Suprapubic skin (tissue), 4 donors: ENCODE results near the gene ARFRP1. TPM values are rescaled to one million over a fixed set of nuclear protein-coding genes. Genes with fewer than 3 reads are reported as not detected.
"Not testable (repeated sequence)": the region's sequence is repeated elsewhere in the genome, so short reads cannot be mapped to it uniquely, and the experiment has no call there.

ENCODE experiments used
- DNase-seq, 2 donors: peaks; one replicate each; pipeline ENCODE4 v3.0.0-alpha.2; 2019; ENCODE audit warnings: low spot score in 2 of 2
- H3K27ac ChIP-seq: fragments of 200-600 bp; sonication (generic); one replicate; pipeline ENCODE4 v1.5.1; 2019
- H3K27me3 ChIP-seq: fragments of 200-600 bp; sonication (generic); one replicate; pipeline ENCODE4 v1.5.1; 2019
- H3K36me3 ChIP-seq: fragments of 200-600 bp; sonication (generic); one replicate; pipeline ENCODE4 v1.5.1; 2019
- H3K4me1 ChIP-seq: fragments of 200-600 bp; sonication (generic); one replicate; pipeline ENCODE4 v1.5.1; 2019
- H3K4me3 ChIP-seq: fragments of 200-600 bp; sonication (generic); one replicate; pipeline ENCODE4 v1.5.1; 2019; ENCODE audit warnings: mild to moderate bottlenecking
- H3K9me3 ChIP-seq: fragments of 200-600 bp; sonication (generic); one replicate; pipeline ENCODE4 v1.5.1; 2019
- CTCF ChIP-seq, 2 donors: fragments of 200-600 bp in 1 of 2; fragments of 450-650 bp in 1 of 2; sonication (generic) in 1 of 2; IDR thresholded peaks; one replicate each; pipeline ENCODE4 v1.5.1; 2016 to 2019; ENCODE audit warnings: antibody characterized with exemption in 2 of 2, mild to moderate bottlenecking in 1 of 2, moderate library complexity in 1 of 2
- EP300 ChIP-seq: sonication (generic); formaldehyde crosslinking; IDR thresholded peaks from one replicate; pipeline ENCODE4 v1.6.1; 2017; ENCODE audit warnings: antibody characterized with exemption
- POLR2A ChIP-seq, 2 donors: fragments of 450-650 bp; IDR thresholded peaks; one replicate each; pipeline ENCODE4 v1.6.1; 2017; ENCODE audit warnings: antibody characterized with exemption in 2 of 2, mild to moderate bottlenecking in 2 of 2, moderate library complexity in 2 of 2
- POLR2AphosphoS5 ChIP-seq, 3 donors: sonication (generic); formaldehyde crosslinking; IDR thresholded peaks; one replicate each; pipeline ENCODE4 v1.6.1; 2017; ENCODE audit warnings: antibody characterized with exemption in 3 of 3
- WGBS: methylation state at CpG from one replicate; pipeline ENCODE4 v1.1.5; 2018; 5-methylcytosine and 5-hydroxymethylcytosine counted together
- total RNA-seq, 4 donors: library from RNA; depleted of rRNA; stranded (reverse); fragments of >200 nt; gene quantifications; one replicate each; pipeline ENCODE4 v1.1.0, GENCODE V29; 2016

ARFRP1 gene
- total RNA-seq, 4 donors from 2014 or later, result 22.1 to 31.9 (median 27.6) TPM

- no peak for TF ChIP-seq EP300
- no peak for TF ChIP-seq POLR2A (IDR thresholded peaks at IDR 0.05)
- no peak for TF ChIP-seq POLR2AphosphoS5 (IDR thresholded peaks at IDR 0.05)
- no peak for TF ChIP-seq CTCF (IDR thresholded peaks at IDR 0.05)
- DNase-seq, result no peak
- H3K4me3 ChIP-seq, result no peak overlapping the region
- peaks cover 6% of the 10 kb centered on the region for H3K4me1 ChIP-seq
- no peaks in the 10 kb centered on the region for H3K9me3 ChIP-seq
- H3K27me3 ChIP-seq, result no peaks in the 10 kb centered on the region
- WGBS, result 62% methylated on average over 5 of the region's 5 CpGs
- H3K27ac ChIP-seq, result no peak overlapping the region
- peaks cover 40% of the 10 kb centered on the region for H3K36me3 ChIP-seq
Measured at GRCh38 chr20:63731410-63731809, 23.6 kb upstream of the ARFRP1 start.

GRCh38 chr20:63730189-63730733 is 22.5 kb upstream of the ARFRP1 start:
- not testable (repeated sequence) for H3K27ac ChIP-seq, H3K4me3 ChIP-seq, H3K9me3 ChIP-seq, H3K4me1 ChIP-seq, H3K27me3 ChIP-seq
- 91% methylated on average over 18 of the region's 18 CpGs for WGBS
- H3K36me3 ChIP-seq, result peaks cover 34% of the 10 kb centered on the region
- DNase-seq, result peak in 1 of 2 donors; percentile 37

GRCh38 chr20:63722967-63723622 is 15.3 kb upstream of the ARFRP1 start:
- WGBS, result 88% methylated on average over 2 of the region's 2 CpGs
- peaks cover 38% of the 10 kb centered on the region for H3K36me3 ChIP-seq
- H3K4me3 ChIP-seq, result not testable (repeated sequence)

GRCh38 chr20:63718996-63719395 is 11.2 kb upstream of the ARFRP1 start:
- DNase-seq, result no peak
- 96% methylated on average over 2 of the region's 2 CpGs for WGBS
- H3K27ac ChIP-seq, result no peak overlapping the region
- H3K4me3 ChIP-seq, result no peak overlapping the region
- H3K4me1 ChIP-seq, result no peaks in the 10 kb centered on the region
- peaks cover 63% of the 10 kb centered on the region for H3K36me3 ChIP-seq
- peaks cover 19% of the 10 kb centered on the region for H3K9me3 ChIP-seq
- TF ChIP-seq CTCF (IDR thresholded peaks at IDR 0.05), result no peak
- no peak for TF ChIP-seq EP300
- TF ChIP-seq POLR2A (IDR thresholded peaks at IDR 0.05), result no peak
- no peak for TF ChIP-seq POLR2AphosphoS5 (IDR thresholded peaks at IDR 0.05)
- no peaks in the 10 kb centered on the region for H3K27me3 ChIP-seq

More at GRCh38 chr20:63722967-63723622, 15.3 kb upstream of the ARFRP1 start:
- H3K4me1 ChIP-seq, H3K27me3 ChIP-seq, DNase-seq, H3K27ac ChIP-seq: not testable (repeated sequence)
- peaks cover 19% of the 10 kb centered on the region for H3K9me3 ChIP-seq

GRCh38 chr20:63714858-63715257 is 7.1 kb upstream of the ARFRP1 start:
- H3K36me3 ChIP-seq, result peaks cover 64% of the 10 kb centered on the region
- H3K27ac ChIP-seq, result no peak overlapping the region
- DNase-seq, result no peak
- TF ChIP-seq POLR2AphosphoS5 (IDR thresholded peaks at IDR 0.05) (no peak), CTCF (IDR thresholded peaks at IDR 0.05) (no peak), EP300 (no peak), POLR2A (IDR thresholded peaks at IDR 0.05) (no peak)
- H3K4me3 ChIP-seq, result no peak overlapping the region
- 98% methylated on average over 5 of the region's 5 CpGs for WGBS
- peaks cover 19% of the 10 kb centered on the region for H3K9me3 ChIP-seq
- H3K27me3 ChIP-seq, result no peaks in the 10 kb centered on the region
- no peaks in the 10 kb centered on the region for H3K4me1 ChIP-seq

- WGBS, result 100% methylated on average over 1 of the region's 1 CpG
- no peaks in the 10 kb centered on the region for H3K27me3 ChIP-seq
- peaks cover 53% of the 10 kb centered on the region for H3K36me3 ChIP-seq
- H3K9me3 ChIP-seq, result peaks cover 9% of the 10 kb centered on the region
- no peak overlapping the region for H3K27ac ChIP-seq
- no peak for DNase-seq
- no peak overlapping the region for H3K4me3 ChIP-seq
- peaks cover 14% of the 10 kb centered on the region for H3K4me1 ChIP-seq
- TF ChIP-seq CTCF (IDR thresholded peaks at IDR 0.05) (no peak), POLR2A (IDR thresholded peaks at IDR 0.05) (no peak), POLR2AphosphoS5 (IDR thresholded peaks at IDR 0.05) (no peak), EP300 (no peak)
Measured at GRCh38 chr20:63712191-63712590, 4.4 kb upstream of the ARFRP1 start.
